ENCODE results near the gene AGL.

DNA sequence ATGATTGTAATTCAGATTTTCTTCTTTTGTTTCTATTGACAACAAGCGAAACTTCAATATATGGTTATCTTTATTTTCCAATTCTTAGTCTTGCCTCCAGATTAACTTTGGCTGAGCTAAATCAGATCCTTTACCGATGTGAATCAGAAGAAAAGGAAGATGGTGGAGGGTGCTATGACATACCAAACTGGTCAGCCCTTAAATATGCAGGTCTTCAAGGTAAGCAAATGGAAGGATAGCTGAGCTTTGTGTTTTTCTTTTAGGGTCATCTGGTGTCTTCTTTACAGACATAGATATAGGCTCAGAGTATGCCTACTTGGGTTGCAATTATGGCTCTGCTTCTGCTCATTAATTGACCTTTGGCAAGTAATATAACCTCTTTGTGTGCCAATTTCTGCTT is 37.7 kb downstream of the AGL start:
- TF ChIP-seq, protein P1, sequence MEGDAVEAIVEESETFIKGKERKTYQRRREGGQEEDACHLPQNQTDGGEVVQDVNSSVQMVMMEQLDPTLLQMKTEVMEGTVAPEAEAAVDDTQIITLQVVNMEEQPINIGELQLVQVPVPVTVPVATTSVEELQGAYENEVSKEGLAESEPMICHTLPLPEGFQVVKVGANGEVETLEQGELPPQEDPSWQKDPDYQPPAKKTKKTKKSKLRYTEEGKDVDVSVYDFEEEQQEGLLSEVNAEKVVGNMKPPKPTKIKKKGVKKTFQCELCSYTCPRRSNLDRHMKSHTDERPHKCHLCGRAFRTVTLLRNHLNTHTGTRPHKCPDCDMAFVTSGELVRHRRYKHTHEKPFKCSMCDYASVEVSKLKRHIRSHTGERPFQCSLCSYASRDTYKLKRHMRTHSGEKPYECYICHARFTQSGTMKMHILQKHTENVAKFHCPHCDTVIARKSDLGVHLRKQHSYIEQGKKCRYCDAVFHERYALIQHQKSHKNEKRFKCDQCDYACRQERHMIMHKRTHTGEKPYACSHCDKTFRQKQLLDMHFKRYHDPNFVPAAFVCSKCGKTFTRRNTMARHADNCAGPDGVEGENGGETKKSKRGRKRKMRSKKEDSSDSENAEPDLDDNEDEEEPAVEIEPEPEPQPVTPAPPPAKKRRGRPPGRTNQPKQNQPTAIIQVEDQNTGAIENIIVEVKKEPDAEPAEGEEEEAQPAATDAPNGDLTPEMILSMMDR (IDR thresholded peaks at IDR 0.05): no peak
- TF ChIP-seq POLR2A (IDR thresholded peaks at IDR 0.05; ENCODE audit: low read length) (no peak), CEBPB (IDR thresholded peaks at IDR 0.05) (no peak), KDM1A (IDR thresholded peaks at IDR 0.05; ENCODE audit: low read depth) (no peak), CBX2 (IDR thresholded peaks at IDR 0.05; ENCODE audit: borderline replicate concordance, low read depth) (no peak), GATA3 (IDR thresholded peaks at IDR 0.05; ENCODE audit: borderline replicate concordance) (no peak), NFE2L2 (conservative IDR thresholded peaks at IDR 0.05; ENCODE audit: low read length) (no peak), POLR2AphosphoS2 (conservative IDR thresholded peaks at IDR 0.05; ENCODE audit: low read length) (no peak), ELK1 (IDR thresholded peaks at IDR 0.05; ENCODE audit: low read depth, low read length) (no peak), RNF2 (IDR thresholded peaks at IDR 0.05; ENCODE audit: borderline replicate concordance, low read depth) (no peak)
